ENCODE data around the gene MBOAT1.

The MBOAT1 gene

DNA sequence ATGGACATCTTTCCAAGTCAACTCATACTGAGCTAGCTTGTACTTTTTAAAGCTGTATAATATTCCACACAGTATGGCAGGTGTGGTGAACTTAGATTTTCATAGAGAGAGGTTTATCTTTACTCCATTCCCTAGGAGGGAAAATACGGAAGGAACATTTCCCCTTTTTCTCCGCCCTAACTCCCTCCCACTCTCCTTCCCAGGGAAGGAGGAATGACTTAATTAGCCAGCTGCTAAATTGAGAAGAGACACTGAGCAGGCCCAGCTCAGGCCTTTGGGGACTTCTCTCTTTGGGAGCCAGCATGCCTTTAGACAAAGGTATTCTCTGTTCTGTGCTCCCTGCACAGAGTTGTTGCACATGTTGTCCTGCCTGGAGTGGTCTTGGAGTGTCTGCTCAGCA, 46.1 kb downstream of the MBOAT1 start:
- no peak for ATAC-seq
- TF ChIP-seq ZFP3 (CRISPR knock-in tag; IDR thresholded peaks at IDR 0.05) (no peak), BACH2 (CRISPR knock-in tag; IDR thresholded peaks at IDR 0.05; ENCODE audit: borderline replicate concordance) (no peak)

- TF ChIP-seq ARNTL (CRISPR knock-in tag; IDR thresholded peaks at IDR 0.05; ENCODE audit: borderline replicate concordance, low read depth) (no peak), GLIS3 (CRISPR knock-in tag; IDR thresholded peaks at IDR 0.05) (no peak), CSDC2 (CRISPR knock-in tag; IDR thresholded peaks at IDR 0.05) (no peak), CREB5 (CRISPR knock-in tag; IDR thresholded peaks at IDR 0.05; ENCODE audit: low read depth) (no peak), RARB (CRISPR knock-in tag; IDR thresholded peaks at IDR 0.05) (no peak), ZFP3 (CRISPR knock-in tag; IDR thresholded peaks at IDR 0.05) (no peak), TCF4 (CRISPR knock-in tag; IDR thresholded peaks at IDR 0.05; ENCODE audit: borderline replicate concordance) (no peak), ZNF8 (CRISPR knock-in tag; IDR thresholded peaks at IDR 0.05) (no peak), BACH2 (CRISPR knock-in tag; IDR thresholded peaks at IDR 0.05; ENCODE audit: borderline replicate concordance) (no peak), OSR1 (CRISPR knock-in tag; IDR thresholded peaks at IDR 0.05) (no peak), ZNF565 (CRISPR knock-in tag; conservative IDR thresholded peaks at IDR 0.05; ENCODE audit: low read depth) (no peak), PPARA (CRISPR knock-in tag; IDR thresholded peaks at IDR 0.05; ENCODE audit: borderline replicate concordance) (no peak), ZNF70 (CRISPR knock-in tag; IDR thresholded peaks at IDR 0.05) (no peak), SNAI2 (CRISPR knock-in tag; IDR thresholded peaks at IDR 0.05) (no peak), ESRRG (CRISPR knock-in tag; IDR thresholded peaks at IDR 0.05) (no peak), ZFP30 (CRISPR knock-in tag; IDR thresholded peaks at IDR 0.05) (no peak), ZC3H10 (CRISPR knock-in tag; IDR thresholded peaks at IDR 0.05) (no peak)
- TF ChIP-seq, protein P1, sequence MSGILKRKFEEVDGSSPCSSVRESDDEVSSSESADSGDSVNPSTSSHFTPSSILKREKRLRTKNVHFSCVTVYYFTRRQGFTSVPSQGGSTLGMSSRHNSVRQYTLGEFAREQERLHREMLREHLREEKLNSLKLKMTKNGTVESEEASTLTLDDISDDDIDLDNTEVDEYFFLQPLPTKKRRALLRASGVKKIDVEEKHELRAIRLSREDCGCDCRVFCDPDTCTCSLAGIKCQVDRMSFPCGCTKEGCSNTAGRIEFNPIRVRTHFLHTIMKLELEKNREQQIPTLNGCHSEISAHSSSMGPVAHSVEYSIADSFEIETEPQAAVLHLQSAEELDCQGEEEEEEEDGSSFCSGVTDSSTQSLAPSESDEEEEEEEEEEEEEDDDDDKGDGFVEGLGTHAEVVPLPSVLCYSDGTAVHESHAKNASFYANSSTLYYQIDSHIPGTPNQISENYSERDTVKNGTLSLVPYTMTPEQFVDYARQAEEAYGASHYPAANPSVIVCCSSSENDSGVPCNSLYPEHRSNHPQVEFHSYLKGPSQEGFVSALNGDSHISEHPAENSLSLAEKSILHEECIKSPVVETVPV (CRISPR knock-in tag; IDR thresholded peaks at IDR 0.05), result no peak
- TF ChIP-seq, protein P2, sequence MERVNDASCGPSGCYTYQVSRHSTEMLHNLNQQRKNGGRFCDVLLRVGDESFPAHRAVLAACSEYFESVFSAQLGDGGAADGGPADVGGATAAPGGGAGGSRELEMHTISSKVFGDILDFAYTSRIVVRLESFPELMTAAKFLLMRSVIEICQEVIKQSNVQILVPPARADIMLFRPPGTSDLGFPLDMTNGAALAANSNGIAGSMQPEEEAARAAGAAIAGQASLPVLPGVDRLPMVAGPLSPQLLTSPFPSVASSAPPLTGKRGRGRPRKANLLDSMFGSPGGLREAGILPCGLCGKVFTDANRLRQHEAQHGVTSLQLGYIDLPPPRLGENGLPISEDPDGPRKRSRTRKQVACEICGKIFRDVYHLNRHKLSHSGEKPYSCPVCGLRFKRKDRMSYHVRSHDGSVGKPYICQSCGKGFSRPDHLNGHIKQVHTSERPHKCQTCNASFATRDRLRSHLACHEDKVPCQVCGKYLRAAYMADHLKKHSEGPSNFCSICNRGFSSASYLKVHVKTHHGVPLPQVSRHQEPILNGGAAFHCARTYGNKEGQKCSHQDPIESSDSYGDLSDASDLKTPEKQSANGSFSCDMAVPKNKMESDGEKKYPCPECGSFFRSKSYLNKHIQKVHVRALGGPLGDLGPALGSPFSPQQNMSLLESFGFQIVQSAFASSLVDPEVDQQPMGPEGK (CRISPR knock-in tag; IDR thresholded peaks at IDR 0.05; ENCODE audit: borderline replicate concordance), result no peak
- TF ChIP-seq, protein P3, sequence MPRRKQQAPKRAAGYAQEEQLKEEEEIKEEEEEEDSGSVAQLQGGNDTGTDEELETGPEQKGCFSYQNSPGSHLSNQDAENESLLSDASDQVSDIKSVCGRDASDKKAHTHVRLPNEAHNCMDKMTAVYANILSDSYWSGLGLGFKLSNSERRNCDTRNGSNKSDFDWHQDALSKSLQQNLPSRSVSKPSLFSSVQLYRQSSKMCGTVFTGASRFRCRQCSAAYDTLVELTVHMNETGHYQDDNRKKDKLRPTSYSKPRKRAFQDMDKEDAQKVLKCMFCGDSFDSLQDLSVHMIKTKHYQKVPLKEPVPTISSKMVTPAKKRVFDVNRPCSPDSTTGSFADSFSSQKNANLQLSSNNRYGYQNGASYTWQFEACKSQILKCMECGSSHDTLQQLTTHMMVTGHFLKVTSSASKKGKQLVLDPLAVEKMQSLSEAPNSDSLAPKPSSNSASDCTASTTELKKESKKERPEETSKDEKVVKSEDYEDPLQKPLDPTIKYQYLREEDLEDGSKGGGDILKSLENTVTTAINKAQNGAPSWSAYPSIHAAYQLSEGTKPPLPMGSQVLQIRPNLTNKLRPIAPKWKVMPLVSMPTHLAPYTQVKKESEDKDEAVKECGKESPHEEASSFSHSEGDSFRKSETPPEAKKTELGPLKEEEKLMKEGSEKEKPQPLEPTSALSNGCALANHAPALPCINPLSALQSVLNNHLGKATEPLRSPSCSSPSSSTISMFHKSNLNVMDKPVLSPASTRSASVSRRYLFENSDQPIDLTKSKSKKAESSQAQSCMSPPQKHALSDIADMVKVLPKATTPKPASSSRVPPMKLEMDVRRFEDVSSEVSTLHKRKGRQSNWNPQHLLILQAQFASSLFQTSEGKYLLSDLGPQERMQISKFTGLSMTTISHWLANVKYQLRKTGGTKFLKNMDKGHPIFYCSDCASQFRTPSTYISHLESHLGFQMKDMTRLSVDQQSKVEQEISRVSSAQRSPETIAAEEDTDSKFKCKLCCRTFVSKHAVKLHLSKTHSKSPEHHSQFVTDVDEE (CRISPR knock-in tag; IDR thresholded peaks at IDR 0.05), result no peak
- ATAC-seq, result no peak
These were observed 49.8 kb downstream of the MBOAT1 start for GRCh38 chr6:20162515-20162914.

- TF ChIP-seq, protein P3 (CRISPR knock-in tag; IDR thresholded peaks at IDR 0.05), result no peak
- TF ChIP-seq ZNF70 (CRISPR knock-in tag; IDR thresholded peaks at IDR 0.05) (no peak), SNAI2 (CRISPR knock-in tag; IDR thresholded peaks at IDR 0.05) (no peak), GLIS3 (CRISPR knock-in tag; IDR thresholded peaks at IDR 0.05) (no peak), RARB (CRISPR knock-in tag; IDR thresholded peaks at IDR 0.05) (no peak), CREB5 (CRISPR knock-in tag; IDR thresholded peaks at IDR 0.05; ENCODE audit: low read depth) (no peak), BACH2 (CRISPR knock-in tag; IDR thresholded peaks at IDR 0.05; ENCODE audit: borderline replicate concordance) (no peak), ARNTL (CRISPR knock-in tag; IDR thresholded peaks at IDR 0.05; ENCODE audit: borderline replicate concordance, low read depth) (no peak), CSDC2 (CRISPR knock-in tag; IDR thresholded peaks at IDR 0.05) (no peak), ZFP3 (CRISPR knock-in tag; IDR thresholded peaks at IDR 0.05) (no peak), ZNF8 (CRISPR knock-in tag; IDR thresholded peaks at IDR 0.05) (no peak), TCF4 (CRISPR knock-in tag; IDR thresholded peaks at IDR 0.05; ENCODE audit: borderline replicate concordance) (no peak), ESRRG (CRISPR knock-in tag; IDR thresholded peaks at IDR 0.05) (no peak)
- TF ChIP-seq, protein P1 (CRISPR knock-in tag; IDR thresholded peaks at IDR 0.05), result no peak
These were observed 51.6 kb downstream of the MBOAT1 start for GRCh38 chr6:20160541-20161283.

More at GRCh38 chr6:20160541-20161283, 51.6 kb downstream of the MBOAT1 start:
- ATAC-seq, result no peak

Data from SK-N-SH treated with all-trans-retinoic acid at 6 μM for 48 hours (cell line).